HFF-Myc (cell line): ENCODE measurements around the gene CD3G.
A peak's percentile ranks its signal among the peaks of the same experiment; 100 is the strongest.

ENCODE experiments used
- DNase-seq: peaks from one replicate; pipeline ENCODE4 v3.0.0-alpha.2; 2011; ENCODE audit warnings: low read depth; ENCODE audit errors: extremely low read depth
- H3K4me3 ChIP-seq: replicated peaks from 2 replicates; pipeline ENCODE4 v1.5.1; 2011; ENCODE audit warnings: low read depth, mild to moderate bottlenecking, control low read depth, low read length
- TF ChIP-seq, protein P1 (sequence below): IDR thresholded peaks from 2 replicates; pipeline ENCODE4 v1.5.1; 2012; ENCODE audit warnings: mild to moderate bottlenecking, low read depth, low read length, control low read depth; ENCODE audit errors: missing control alignments

Gene CD3G

GRCh38 chr11:118353084-118353710, 9.1 kb downstream of the CD3G start:
- H3K4me3 ChIP-seq = no peak overlapping the region
- TF ChIP-seq, protein P1, sequence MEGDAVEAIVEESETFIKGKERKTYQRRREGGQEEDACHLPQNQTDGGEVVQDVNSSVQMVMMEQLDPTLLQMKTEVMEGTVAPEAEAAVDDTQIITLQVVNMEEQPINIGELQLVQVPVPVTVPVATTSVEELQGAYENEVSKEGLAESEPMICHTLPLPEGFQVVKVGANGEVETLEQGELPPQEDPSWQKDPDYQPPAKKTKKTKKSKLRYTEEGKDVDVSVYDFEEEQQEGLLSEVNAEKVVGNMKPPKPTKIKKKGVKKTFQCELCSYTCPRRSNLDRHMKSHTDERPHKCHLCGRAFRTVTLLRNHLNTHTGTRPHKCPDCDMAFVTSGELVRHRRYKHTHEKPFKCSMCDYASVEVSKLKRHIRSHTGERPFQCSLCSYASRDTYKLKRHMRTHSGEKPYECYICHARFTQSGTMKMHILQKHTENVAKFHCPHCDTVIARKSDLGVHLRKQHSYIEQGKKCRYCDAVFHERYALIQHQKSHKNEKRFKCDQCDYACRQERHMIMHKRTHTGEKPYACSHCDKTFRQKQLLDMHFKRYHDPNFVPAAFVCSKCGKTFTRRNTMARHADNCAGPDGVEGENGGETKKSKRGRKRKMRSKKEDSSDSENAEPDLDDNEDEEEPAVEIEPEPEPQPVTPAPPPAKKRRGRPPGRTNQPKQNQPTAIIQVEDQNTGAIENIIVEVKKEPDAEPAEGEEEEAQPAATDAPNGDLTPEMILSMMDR = peak; percentile 21
- DNase-seq = no peak

- H3K4me3 ChIP-seq = no peak overlapping the region
- TF ChIP-seq, protein P1 = no peak
- DNase-seq = peak; percentile 60
Observed at GRCh38 chr11:118358071-118358470, 13.9 kb downstream of the CD3G start.

- H3K4me3 ChIP-seq = peak within 1 kb of the TSS; percentile 75
- DNase-seq = peak; percentile 87
- TF ChIP-seq, protein P1 = no peak
Observed at GRCh38 chr11:118359295-118359958, 15.3 kb downstream of the CD3G start, which contains the start of gene UBE4A. UBE4A (plus strand) TSS chr11:118359600; CDS start chr11:118365081, 5,481 bp downstream.

- H3K4me3 ChIP-seq = no peak overlapping the region
- TF ChIP-seq, protein P1 = no peak
- DNase-seq = no peak
Observed at GRCh38 chr11:118364956-118365615, 20.9 kb downstream of the CD3G start.

DNA sequence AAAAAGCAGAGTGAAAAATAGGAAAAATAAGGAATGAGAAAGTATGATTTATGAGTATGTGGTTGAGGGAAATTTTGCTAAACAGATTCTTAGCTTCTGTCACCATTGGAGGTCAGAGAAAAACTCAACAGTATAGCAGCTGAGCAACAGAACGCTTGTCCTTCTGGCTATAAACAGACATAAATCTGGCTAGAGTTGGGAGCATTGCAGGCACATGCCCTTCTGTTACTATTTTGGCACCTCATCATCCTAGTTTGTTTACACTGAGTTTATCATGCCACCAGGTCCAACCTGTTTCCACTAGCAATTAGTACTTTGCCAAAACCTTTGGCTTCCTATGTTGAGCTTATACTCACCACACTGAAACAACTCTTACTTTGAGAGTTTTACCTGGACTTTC, 22.1 kb downstream of the CD3G start:
- TF ChIP-seq, protein P1 = no peak
- no peak overlapping the region for H3K4me3 ChIP-seq
- no peak for DNase-seq

DNA sequence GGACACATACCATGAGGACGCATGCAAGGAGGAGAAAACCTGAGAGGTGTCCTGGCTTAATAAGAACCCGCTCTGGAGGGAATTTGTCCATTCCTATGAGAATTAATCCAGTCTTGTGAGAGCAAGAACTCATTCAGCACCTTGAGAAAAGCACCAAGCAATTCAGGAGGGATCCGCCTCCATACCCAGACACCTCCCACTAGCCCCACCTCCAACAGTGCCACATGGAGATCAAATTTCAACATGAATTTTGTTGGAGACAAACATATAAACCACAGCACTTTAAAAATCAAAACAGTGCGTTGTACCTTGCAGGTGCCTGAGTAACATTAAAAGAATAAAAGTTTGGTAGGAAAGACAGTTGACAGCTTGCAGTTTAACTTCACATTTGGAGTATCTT, 26.6 kb downstream of the CD3G start:
- no peak for DNase-seq
- no peak overlapping the region for H3K4me3 ChIP-seq
- TF ChIP-seq, protein P1 = no peak
